ENCODE measurements around the gene ZNF20. TPM values are rescaled to one million over a fixed set of nuclear protein-coding genes. Genes with fewer than 3 reads are reported as not detected.

Gene ZNF20
- total and polyA plus RNA-seq, 10 of the 15 experiments (the other 5 are each of a cell fraction or from before 2014, with no cell fraction given): 2.0 to 5.1 (median 2.6) TPM

GRCh38 chr19:12156223-12157058 is 16.3 kb upstream of the ZNF20 start, which contains the start of gene ZNF625 (continued):
- TF ChIP-seq BHLHE40 (IDR thresholded peaks at IDR 0.05; ENCODE audit: borderline replicate concordance in 1 of 2, low read depth in 2 of 2, low read length in 1 of 2) (no peak), SIN3A (IDR thresholded peaks at IDR 0.05; ENCODE audit: low read depth, low read length) (0 out of 2 replicates have a peak, but pooled peaks have one; percentile 47), MEF2B (IDR thresholded peaks at IDR 0.05; ENCODE audit: partially characterized antibody, poor library complexity, severe bottlenecking) (no peak), IRF4 (IDR thresholded peaks at IDR 0.05; ENCODE audit: low read depth, low read length) (peak; percentile 42; the same call in 1 of the 2 replicates), TCF12 (IDR thresholded peaks at IDR 0.05; ENCODE audit: low read depth, low read length) (no peak), JUNB (IDR thresholded peaks at IDR 0.05) (no peak), FOXK2 (IDR thresholded peaks at IDR 0.05) (no peak), CHD4 (IDR thresholded peaks at IDR 0.05) (no peak), MYB (IDR thresholded peaks at IDR 0.05; ENCODE audit: borderline replicate concordance, low read depth, low read length) (no peak), TCF3 (IDR thresholded peaks at IDR 0.05; ENCODE audit: borderline replicate concordance, insufficient read depth, low read depth, low read length) (no peak), SP1 (IDR thresholded peaks at IDR 0.05; ENCODE audit: low read depth, low read length) (peak; percentile 70)
- TF ChIP-seq, protein P1, sequence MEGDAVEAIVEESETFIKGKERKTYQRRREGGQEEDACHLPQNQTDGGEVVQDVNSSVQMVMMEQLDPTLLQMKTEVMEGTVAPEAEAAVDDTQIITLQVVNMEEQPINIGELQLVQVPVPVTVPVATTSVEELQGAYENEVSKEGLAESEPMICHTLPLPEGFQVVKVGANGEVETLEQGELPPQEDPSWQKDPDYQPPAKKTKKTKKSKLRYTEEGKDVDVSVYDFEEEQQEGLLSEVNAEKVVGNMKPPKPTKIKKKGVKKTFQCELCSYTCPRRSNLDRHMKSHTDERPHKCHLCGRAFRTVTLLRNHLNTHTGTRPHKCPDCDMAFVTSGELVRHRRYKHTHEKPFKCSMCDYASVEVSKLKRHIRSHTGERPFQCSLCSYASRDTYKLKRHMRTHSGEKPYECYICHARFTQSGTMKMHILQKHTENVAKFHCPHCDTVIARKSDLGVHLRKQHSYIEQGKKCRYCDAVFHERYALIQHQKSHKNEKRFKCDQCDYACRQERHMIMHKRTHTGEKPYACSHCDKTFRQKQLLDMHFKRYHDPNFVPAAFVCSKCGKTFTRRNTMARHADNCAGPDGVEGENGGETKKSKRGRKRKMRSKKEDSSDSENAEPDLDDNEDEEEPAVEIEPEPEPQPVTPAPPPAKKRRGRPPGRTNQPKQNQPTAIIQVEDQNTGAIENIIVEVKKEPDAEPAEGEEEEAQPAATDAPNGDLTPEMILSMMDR (IDR thresholded peaks at IDR 0.05 in 2 of 3, conservative IDR thresholded peaks at IDR 0.05 in 1 of 3; ENCODE audit: control insufficient read depth in 2 of 3, extremely low read depth in 1 of 3, insufficient read depth in 1 of 3, low read depth in 3 of 3, low read length in 3 of 3): no peak

Measured in GM12878 (cell line).